ENCODE results near the gene ITLN2. TPM values are rescaled to one million over a fixed set of nuclear protein-coding genes. Genes with fewer than 3 reads are reported as not detected.

The ITLN2 gene
- total RNA-seq, 1 experiment from 2014 or later = not detected

DNA sequence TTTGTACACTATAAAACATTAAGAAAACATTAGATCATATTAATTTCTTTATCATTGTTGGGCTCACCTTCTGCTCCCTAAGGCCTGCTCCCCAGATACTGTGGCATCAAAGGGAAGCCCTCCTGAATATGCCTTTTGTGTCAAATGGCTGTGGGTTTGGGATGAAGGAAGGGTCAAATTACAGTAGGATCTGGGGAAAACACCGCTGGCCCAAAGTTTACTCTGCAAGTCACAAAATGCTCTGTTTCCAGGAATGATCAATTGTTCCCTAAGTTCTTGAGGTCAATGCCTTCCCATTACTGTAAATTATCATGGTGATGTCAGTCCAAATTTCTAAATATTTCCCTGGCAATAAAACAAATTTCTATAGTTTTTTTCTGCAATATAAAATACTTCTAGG is 6.8 kb upstream of the ITLN2 start:
- no peaks in the 10 kb centered on the region for H3K36me3 ChIP-seq (ENCODE audit: low read depth)
- H3K9me3 ChIP-seq (ENCODE audit: insufficient read depth, low read depth) = no peaks in the 10 kb centered on the region
- ChIA-PET POLR2A (ENCODE audit: unreplicated experiment) (no interaction called here), CTCF (no interaction called here)
- TF ChIP-seq EZH2 (IDR thresholded peaks at IDR 0.05; ENCODE audit: low read depth) = no peak
- TF ChIP-seq, protein P1, sequence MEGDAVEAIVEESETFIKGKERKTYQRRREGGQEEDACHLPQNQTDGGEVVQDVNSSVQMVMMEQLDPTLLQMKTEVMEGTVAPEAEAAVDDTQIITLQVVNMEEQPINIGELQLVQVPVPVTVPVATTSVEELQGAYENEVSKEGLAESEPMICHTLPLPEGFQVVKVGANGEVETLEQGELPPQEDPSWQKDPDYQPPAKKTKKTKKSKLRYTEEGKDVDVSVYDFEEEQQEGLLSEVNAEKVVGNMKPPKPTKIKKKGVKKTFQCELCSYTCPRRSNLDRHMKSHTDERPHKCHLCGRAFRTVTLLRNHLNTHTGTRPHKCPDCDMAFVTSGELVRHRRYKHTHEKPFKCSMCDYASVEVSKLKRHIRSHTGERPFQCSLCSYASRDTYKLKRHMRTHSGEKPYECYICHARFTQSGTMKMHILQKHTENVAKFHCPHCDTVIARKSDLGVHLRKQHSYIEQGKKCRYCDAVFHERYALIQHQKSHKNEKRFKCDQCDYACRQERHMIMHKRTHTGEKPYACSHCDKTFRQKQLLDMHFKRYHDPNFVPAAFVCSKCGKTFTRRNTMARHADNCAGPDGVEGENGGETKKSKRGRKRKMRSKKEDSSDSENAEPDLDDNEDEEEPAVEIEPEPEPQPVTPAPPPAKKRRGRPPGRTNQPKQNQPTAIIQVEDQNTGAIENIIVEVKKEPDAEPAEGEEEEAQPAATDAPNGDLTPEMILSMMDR (conservative IDR thresholded peaks at IDR 0.05) = no peak
- no peak overlapping the region for H3K4me3 ChIP-seq
- no TSS peak for BruUV-seq (replicated peaks)
- H3K27ac ChIP-seq = no peak overlapping the region
- H4K20me1 ChIP-seq (ENCODE audit: insufficient read depth) = no peaks in the 10 kb centered on the region
- H3K27me3 ChIP-seq (ENCODE audit: insufficient read depth, low read depth) = no peaks in the 10 kb centered on the region
- intact Hi-C loops (cut with micrococcal nuclease; ENCODE audit: unreplicated experiment) = no loop called here
- H3K79me2 ChIP-seq (ENCODE audit: low read depth) = no peaks in the 10 kb centered on the region
- no peak overlapping the region for H3K4me2 ChIP-seq
- H3F3A ChIP-seq (ENCODE audit: insufficient read depth, low read depth) = no peaks in the 10 kb centered on the region
- H3K4me1 ChIP-seq (replicated peaks; ENCODE audit: insufficient read depth) = no peaks in the 10 kb centered on the region
- H2AFZ ChIP-seq = no peak overlapping the region
- no peak for DNase-seq
- H3K9me2 ChIP-seq (ENCODE audit: insufficient read depth) = no peaks in the 10 kb centered on the region; the same call in 1 of the 2 replicates

DNA sequence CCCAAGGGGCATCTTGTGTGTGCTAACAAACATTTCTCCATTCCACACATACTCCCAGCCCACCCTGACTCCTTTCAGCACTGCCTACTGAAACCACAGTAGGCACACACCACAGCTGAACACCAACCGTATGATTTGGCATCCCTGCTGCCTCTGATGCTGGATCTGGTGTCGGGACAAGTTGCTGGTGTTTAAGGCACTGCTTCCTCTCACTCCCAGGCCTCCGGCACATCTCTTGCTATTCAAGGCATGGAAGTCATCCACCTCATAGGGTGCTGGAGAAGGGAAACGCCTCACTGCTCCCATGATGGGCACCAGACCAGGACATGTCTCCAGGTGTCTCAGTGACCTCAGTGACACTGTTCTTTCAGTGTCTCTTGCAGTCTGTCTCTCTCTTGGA is 2.4 kb upstream of the ITLN2 start:
- no peaks in the 10 kb centered on the region for H3K27me3 ChIP-seq (ENCODE audit: insufficient read depth, low read depth)
- no peaks in the 10 kb centered on the region for H3K79me2 ChIP-seq (ENCODE audit: low read depth)
- intact Hi-C loops (cut with micrococcal nuclease; ENCODE audit: unreplicated experiment) = no loop called here
- no peak overlapping the region for H3K4me3 ChIP-seq
- POLR2A ChIA-PET (ENCODE audit: unreplicated experiment) = no interaction called here
- H3F3A ChIP-seq (ENCODE audit: insufficient read depth, low read depth) = no peaks in the 10 kb centered on the region
- no peak for DNase-seq
- no peaks in the 10 kb centered on the region for H3K4me1 ChIP-seq (replicated peaks; ENCODE audit: insufficient read depth)
- H4K20me1 ChIP-seq (ENCODE audit: insufficient read depth) = no peaks in the 10 kb centered on the region
- H3K36me3 ChIP-seq (ENCODE audit: low read depth) = no peaks in the 10 kb centered on the region
- TF ChIP-seq, protein P1 (conservative IDR thresholded peaks at IDR 0.05) = no peak
- TF ChIP-seq EZH2 (IDR thresholded peaks at IDR 0.05; ENCODE audit: low read depth) = no peak
- no peaks in the 10 kb centered on the region for H3K9me2 ChIP-seq (ENCODE audit: insufficient read depth)
- CTCF ChIA-PET = no interaction called here
- BruUV-seq (replicated peaks) = no TSS peak
- H3K9me3 ChIP-seq (ENCODE audit: insufficient read depth, low read depth) = no peaks in the 10 kb centered on the region
- no peak overlapping the region for H3K27ac ChIP-seq
- H2AFZ ChIP-seq = no peak overlapping the region
- no peak overlapping the region for H3K4me2 ChIP-seq

DNA sequence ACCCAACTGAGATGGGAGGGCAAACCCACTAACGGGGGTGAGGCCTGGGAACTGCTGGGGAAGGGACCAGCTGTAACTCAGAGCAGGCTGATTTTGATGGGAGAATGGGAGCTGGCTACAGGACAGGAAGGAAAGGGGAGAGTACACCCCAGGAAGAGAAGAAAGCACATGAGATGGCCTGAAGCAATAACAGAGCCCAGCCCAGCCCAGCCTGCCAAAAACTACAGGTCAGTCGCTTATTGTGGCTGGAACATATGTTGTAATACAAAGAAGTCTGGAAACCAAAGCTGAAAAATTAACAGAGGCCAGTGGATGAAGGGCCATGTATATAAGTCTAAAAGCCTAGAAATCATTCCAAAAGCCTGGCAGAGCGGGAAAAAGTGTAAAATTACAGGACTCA is 1.6 kb downstream of the ITLN2 start:
- no peaks in the 10 kb centered on the region for H3K79me2 ChIP-seq (ENCODE audit: low read depth)
- H3F3A ChIP-seq (ENCODE audit: insufficient read depth, low read depth) = no peaks in the 10 kb centered on the region
- H3K27me3 ChIP-seq (ENCODE audit: insufficient read depth, low read depth) = no peaks in the 10 kb centered on the region
- ChIA-PET POLR2A (ENCODE audit: unreplicated experiment) (no interaction called here), CTCF (interaction anchor here (0.6 kb wide), 1 partner anchor 401 kb away, joined by 13 read pairs; no protein-coding TSS in a partner anchor)
- H3K4me3 ChIP-seq = no peak overlapping the region
- DNase-seq = no peak
- H2AFZ ChIP-seq = no peak overlapping the region
- TF ChIP-seq, protein P1 (conservative IDR thresholded peaks at IDR 0.05) = no peak
- TF ChIP-seq EZH2 (IDR thresholded peaks at IDR 0.05; ENCODE audit: low read depth) = no peak
- no peak overlapping the region for H3K4me2 ChIP-seq
- intact Hi-C loops (cut with micrococcal nuclease; ENCODE audit: unreplicated experiment) = loop anchor here (5.0 kb wide), 1 partner anchor 176 kb away; no protein-coding TSS in a partner anchor
- BruUV-seq (replicated peaks) = no TSS peak
- no peaks in the 10 kb centered on the region for H4K20me1 ChIP-seq (ENCODE audit: insufficient read depth)
- H3K4me1 ChIP-seq (replicated peaks; ENCODE audit: insufficient read depth) = no peaks in the 10 kb centered on the region
- no peaks in the 10 kb centered on the region for H3K9me3 ChIP-seq (ENCODE audit: insufficient read depth, low read depth)
- no peaks in the 10 kb centered on the region for H3K36me3 ChIP-seq (ENCODE audit: low read depth)
- H3K9me2 ChIP-seq (ENCODE audit: insufficient read depth) = no peaks in the 10 kb centered on the region
- no peak overlapping the region for H3K27ac ChIP-seq

Data from PC-9 (cell line).